GM13977 (cell line): ENCODE data around the gene SPATS2.

Experiments
- DNase-seq: peaks from one replicate; pipeline ENCODE4 v3.0.0; 2012; ENCODE audit warnings: low spot score
- CTCF ChIP-seq: IDR thresholded peaks from 2 replicates; pipeline ENCODE4 v1.5.1; 2012; ENCODE audit warnings: mild to moderate bottlenecking, control low read depth; ENCODE audit not compliant: insufficient read depth; ENCODE audit errors: extremely low read depth, missing control alignments
- in situ Hi-C: fragments of 300-500 bp; cut with MboI; formaldehyde crosslinking; loops from one replicate; pipeline ENCODE4 v1.12.0; 2022; ENCODE audit warnings: low sequenced_read_pairs, low pct_unique_long_range_greater_than_20kb, mixed read lengths, inconsistent platforms; ENCODE audit not compliant: unreplicated experiment

Gene SPATS2

DNA sequence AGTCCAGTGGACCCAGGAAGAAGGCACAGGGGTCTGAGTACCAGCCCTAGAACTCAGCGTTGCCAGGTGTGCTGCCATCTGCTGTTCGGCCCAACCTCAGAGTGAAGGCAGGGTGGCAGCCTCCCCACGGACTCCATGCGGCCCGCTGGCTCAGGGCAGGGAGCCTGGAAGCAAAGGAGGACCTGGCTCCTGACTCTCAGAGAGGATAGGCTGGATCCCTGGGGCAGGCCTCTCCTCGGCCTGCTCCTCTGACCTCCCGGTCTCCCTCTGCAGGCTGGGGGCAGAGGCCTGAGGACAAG lies 190.6 kb downstream of the SPATS2 start:
- DNase-seq, result no peak
- in situ Hi-C loops, result no loop called here
- TF ChIP-seq CTCF, result peak; percentile 9

DNA sequence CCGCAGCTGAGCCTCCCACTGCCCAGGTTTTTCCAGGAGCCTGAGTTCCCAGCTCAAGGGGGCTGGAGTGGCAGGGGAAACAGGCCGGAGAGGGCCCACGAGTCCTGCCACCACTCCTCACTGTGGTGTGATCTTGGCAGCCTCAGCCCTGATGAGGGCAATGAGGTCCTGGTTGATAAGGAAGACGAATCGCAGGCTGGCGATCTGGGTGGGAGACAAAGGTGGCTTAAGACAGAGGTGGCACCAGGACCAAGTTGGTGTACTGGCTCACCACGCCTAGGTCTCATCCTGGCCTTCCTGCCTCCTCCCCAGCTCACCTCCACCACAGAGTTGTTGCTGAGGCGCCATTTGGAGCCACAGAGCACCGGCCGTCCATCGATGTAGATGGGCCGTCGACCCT lies 191.3 kb downstream of the SPATS2 start:
- DNase-seq, result no peak
- in situ Hi-C loops, result no loop called here
- no peak for TF ChIP-seq CTCF

- in situ Hi-C loops, result no loop called here
- no peak for DNase-seq
- TF ChIP-seq CTCF, result no peak
Measured at GRCh38 chr12:49559011-49559675, 191.9 kb downstream of the SPATS2 start.

DNA sequence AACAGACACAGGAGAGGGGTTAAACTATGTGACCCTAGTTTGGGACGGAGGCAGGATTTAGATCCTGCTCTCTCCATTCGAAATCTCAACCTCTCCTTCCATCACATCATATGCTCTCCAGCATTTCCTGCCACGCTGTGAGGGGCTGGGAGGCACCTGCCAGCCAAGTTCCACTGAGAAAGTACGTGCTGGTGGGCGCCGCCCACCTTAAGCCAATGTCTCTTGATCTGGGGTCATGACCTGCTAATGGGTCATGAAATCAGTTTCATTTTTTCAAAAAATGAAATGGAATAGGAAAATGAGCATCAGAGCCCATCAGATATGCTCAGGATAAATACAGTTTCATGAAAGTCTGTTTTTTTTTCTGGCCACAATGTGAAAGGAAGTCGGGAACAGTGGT lies 193.4 kb downstream of the SPATS2 start:
- DNase-seq, result no peak
- in situ Hi-C loops, result no loop called here
- TF ChIP-seq CTCF, result no peak

- no peak for TF ChIP-seq CTCF
- no peak for DNase-seq
- in situ Hi-C loops, result no loop called here
Measured at GRCh38 chr12:49562233-49562632, 195.0 kb downstream of the SPATS2 start.

DNA sequence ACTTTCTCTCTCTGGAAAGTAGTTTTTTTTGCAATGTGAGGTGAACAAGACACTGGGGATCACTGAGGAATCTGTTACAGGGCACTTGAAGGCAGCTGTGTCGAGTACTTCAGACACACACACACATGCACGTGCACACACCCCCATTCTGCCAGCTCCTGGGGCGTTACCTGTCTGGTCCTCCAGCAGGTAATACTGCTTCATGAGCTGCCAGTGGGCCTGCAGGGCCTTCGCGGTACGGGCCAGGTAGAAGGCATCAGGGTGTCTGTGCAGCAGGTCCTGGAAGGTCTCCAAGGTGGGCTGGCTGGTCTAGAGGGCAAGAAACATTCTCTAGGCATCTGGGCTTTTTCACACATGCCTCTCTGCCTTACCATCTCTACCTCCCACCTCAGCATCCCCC lies 195.6 kb downstream of the SPATS2 start:
- in situ Hi-C loops, result no loop called here
- no peak for TF ChIP-seq CTCF
- no peak for DNase-seq
